Measurements from ENCODE around the gene SORL1.

SORL1 gene

DNA sequence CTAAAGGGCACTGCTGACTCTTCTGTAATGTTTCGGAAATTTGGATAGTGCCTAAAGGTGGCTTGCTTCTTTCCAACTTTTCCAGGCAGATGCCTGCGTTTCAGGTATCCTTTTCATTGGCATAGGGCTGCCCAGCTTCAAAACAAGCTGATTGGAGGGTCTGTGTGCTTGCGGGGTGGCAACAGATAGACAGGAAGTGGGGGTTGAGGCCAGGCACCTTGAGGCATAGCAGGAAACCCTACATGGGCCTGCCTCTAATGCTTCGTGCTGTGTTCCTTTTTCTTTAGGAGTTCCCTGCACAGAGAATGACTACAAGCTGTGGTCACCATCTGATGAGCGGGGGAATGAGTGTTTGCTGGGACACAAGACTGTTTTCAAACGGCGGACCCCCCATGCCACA, 92.8 kb downstream of the SORL1 start:
- no peak for DNase-seq

DNA sequence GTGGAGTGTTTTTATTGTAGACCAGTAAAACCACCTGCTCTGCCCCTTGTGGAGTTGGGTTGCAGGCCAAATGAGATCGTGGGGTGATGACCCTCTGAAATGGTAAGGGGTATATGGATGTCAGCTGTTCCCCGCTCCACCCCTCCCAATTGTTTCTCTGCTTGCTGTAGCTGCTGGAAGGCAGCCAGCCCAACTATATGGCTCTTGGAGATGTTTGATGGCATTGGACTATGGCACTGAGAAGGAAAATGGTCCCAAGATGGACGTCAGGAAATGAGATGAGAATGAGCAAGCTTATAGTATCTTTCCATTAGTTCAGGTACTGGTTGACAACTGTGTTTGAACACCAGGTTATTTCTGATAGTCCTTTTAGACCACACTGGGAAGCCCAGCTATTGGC, 95.5 kb downstream of the SORL1 start:
- no peak for DNase-seq

DNA sequence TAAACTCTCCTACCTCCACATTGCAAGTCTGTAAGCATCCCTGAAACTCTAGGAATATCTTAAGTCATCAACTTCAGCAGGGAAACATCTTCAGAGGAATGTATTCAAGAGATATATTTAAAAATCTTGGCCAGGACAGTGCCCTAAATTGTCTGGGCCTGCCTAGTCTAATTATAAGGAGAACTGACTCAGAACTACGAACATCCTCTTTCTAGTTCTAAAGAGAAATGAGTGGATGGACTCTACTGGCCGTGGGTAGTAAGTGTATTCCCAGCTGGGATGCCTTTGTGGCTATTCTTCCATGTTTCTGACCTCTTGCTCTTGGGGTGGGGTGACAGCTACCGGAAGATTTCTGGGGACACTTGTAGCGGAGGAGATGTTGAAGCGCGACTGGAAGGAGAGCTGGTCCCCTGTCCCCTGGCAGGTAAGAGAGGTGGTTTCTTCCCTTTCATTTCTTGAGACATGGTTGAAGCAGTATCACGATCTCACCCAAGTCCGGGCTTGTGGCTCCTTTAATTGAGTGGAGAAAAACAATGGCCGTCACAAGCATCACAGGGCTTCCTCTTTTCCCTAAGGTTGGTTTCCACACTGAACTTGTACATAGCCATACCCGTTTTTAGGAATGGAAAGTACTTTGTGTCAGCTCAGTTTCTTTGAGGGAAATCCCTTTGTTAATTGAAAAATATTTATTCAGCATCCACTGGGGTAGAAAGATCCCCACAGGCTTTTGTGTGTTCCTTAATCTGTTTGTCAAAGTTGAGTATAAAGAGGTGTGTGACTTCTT, 98.3 kb downstream of the SORL1 start:
- no peak for DNase-seq

DNA sequence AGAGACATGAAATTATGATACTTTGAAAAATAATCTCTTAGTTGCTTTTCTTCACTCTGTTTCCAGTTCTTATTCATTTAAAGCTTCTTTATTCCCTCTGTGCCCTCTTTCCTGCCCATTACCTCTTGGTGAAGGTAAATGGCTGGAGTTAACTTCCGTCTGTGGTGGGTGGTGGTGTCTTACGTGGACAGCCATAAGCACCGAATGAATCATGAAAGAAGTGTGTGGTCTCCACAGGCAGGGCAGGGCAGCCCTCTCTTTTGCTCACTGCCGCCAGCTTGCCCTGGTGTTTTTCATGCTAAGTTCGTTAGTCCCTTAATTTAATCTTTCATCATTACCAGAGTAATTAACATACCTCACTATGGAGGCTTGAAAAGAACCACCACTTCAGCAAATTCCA, 99.3 kb downstream of the SORL1 start:
- no peak for DNase-seq

GRCh38 chr11:121552154-121552553, 100.0 kb downstream of the SORL1 start:
- DNase-seq = no peak

DNA sequence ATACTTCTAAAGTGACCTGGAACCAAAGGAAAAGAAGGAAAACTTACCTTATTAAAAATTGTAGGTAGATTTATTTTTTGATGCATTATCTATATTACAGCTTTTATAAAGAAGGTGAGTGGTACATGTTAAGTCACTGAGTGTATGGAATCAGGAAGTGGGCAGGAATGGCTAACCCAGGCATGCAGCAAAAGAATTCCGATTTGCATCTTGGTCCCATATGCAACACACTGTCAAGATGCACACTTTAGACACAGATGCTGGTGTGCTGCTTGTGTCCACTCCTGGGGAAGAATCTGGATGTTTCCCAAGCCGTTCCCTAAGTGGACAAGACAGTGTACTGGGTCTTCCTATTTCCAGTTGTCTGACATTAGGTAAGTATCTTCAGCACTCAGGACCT, 100.5 kb downstream of the SORL1 start:
- DNase-seq = no peak

- DNase-seq = no peak
Measured at GRCh38 chr11:121553389-121553788, 101.3 kb downstream of the SORL1 start.

- DNase-seq = no peak
Measured at GRCh38 chr11:121553806-121554205, 101.7 kb downstream of the SORL1 start.

- no peak for DNase-seq
Measured at GRCh38 chr11:121554552-121554951, 102.4 kb downstream of the SORL1 start.

DNA sequence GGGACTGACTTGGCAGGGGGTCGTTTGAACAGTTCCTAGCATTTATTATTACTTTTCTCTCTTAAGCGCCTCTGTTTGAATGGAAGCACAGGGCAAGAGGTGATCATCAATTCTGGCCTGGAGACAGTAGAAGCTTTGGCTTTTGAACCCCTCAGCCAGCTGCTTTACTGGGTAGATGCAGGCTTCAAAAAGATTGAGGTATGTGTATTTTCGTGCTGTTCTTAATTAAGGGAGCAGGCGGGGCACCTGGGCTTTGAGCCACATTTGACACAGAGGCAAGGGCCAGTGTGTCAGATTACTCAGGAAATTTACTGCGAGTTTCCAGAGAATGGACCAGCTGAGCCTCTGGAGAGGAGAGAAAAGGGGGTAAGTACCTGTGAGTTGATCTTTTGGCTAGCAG, 103.0 kb downstream of the SORL1 start:
- no peak for DNase-seq

- DNase-seq = no peak
Measured at GRCh38 chr11:121556937-121557336, 104.8 kb downstream of the SORL1 start.

GRCh38 chr11:121557348-121557747, 105.2 kb downstream of the SORL1 start:
- peak; percentile 46 to 49 for DNase-seq

DNA sequence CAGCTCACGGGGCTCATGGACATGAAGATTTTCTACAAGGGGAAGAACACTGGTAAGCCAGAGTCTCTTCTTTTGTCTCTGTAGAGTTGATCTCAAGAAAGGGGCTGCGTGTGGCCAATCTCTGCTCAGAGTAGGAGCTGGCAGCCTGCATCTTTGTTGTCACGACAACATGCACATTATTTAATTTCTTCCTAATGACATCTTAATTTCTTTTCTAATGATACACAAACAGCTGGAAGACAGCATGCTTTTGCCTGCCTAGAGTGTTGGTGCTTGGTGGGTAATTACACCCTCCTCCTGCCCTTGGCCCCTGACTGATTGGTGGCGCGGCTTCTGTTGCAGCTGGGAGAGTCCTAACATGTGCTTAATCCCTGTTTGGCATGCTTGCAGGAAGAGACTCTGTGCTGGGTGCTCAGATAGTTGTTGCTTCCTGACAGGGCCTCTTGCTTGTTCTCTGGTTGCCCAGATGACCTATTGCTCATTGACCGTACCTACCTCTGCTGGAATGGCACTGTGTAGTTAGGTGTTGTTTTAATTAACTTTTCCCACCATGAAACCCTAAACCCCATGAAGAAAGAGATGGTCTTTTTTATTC, 107.6 kb downstream of the SORL1 start:
- DNase-seq = no peak

- DNase-seq = no peak
Measured at GRCh38 chr11:121560236-121560635, 108.1 kb downstream of the SORL1 start.

GRCh38 chr11:121561240-121561639, 109.1 kb downstream of the SORL1 start:
- no peak for DNase-seq

- DNase-seq = no peak
Measured at GRCh38 chr11:121561716-121562115, 109.6 kb downstream of the SORL1 start.

DNA sequence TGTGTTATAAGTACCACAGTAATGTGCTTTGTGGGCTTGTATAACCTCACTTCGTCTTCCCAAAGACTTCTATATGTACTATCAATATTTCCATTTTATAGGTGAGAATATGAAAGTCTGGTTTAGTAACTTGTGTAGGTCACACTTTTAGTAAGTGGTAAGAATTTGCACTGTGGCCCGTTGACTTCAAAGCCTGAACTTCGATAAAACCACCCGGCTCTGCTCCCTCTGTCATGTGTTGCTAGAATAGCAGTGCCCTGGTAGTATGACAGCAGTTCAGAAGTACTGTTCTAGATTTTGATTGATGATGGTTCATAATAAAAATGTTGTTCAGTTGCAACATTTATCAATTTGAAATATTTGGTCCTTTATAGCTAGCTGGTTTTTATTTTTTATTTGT, 110.9 kb downstream of the SORL1 start:
- DNase-seq = no peak

DNA sequence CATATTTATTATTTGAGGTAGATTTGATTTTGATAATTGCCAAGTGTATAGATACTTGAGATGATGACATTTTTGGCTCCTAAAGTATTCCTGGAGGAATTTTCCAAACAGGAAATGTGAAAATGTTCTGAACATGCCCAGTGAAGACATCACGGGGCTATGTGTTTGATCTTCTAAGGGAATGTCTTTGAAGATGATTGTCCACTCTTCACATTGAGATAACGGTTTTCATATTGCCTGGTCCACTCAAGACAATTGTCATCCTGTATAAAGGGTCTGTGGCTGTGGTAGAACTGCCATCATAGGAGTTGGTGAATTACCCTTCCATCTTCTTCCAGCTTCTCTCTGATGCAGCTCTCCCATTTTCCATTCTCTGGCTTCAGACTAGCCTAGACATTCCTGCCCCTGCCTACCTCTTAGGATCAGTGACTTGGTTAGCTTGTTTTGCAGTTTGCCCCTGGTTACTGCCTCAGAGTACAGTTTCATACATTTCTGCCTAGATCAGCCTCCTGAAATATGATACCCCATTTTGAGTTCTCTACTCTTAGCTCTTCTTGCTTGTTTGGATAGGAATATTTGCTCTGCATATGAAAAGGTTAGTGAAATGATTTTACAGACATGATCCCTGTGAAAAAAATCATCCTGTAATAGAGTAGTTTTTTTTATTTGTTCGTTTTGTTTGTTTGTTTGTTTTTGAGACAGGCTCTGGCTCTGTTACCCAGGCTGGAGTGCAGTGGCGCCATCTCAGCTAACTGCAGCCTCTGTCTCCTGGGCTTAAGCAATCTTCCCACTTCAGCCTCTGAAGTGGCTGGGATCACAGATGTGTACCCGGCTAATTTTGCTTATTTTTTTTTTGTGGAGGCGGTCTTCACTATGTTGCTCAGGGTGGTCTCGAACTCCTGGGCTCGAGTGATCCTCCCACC, 112.0 kb downstream of the SORL1 start:
- DNase-seq = no peak

DNA sequence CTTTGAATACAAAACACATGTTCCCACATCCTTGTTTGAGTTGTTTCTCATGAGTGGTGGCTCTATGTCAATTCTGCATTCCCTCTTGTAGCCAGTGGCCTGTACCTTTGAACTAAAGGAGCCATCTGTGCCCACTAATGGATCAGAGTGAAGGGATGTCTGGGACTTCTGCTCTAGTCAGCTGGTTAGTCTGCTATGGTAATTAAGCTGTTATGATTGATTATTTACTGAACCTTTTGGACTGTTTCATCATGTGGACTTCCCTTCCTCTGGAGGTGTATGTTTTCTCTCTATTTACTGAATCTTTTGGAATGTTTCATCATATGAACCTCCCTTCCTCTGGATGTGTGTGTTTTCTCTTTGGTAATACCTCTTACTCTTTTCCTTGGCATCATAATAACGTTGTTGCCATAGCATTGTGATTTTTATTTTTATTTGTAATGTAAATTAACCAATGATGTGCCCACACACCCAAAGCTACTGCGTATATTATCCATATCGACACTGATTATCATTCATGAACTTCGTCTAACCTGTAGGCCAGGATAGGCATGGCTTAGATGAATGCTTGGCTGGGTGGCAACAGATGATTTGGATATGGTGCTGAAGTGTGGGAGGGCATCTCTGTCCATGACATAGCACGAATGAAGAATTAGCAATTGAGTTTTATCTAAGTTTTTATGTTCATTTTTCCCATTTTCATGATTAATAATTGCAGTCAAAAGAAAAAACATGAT, 113.0 kb downstream of the SORL1 start:
- DNase-seq = no peak

DNA sequence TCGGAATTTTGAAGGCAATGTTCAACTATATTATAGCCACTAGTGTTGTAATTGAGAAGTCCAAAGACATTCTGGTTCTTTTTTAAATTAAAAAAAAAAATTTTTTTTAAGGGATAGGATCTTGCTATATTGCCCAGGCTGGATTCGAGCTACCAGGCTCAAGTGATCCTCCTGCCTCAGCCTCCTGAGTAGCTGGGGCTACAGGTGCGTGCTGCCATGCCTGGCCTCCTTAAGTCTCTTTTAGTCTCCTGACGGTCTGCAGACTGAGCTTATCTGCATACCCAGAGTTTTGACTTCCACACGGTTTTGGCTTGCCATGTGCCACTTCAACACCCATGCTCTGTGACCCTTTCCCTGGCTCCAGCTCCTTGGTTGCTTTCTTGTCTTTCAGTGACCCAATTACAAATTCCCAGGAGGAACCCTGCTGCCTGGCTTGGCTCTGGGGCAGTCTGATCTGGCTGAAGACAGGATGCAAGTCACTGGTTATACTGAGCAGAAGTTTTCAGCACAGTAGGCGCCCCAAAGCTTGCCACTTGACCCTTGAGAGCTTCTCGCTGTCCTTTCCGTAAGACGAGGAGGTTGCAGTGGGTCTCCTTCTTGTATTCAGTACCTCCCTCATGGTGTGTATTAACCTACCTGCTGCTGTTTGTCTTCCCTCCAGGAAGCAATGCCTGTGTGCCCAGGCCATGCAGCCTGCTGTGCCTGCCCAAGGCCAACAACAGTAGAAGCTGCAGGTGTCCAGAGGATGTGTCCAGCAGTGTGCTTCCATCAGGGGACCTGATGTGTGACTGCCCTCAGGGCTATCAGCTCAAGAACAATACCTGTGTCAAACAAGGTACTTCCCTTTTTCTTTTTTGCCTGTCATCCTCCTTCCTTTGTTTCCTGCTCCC, 114.4 kb downstream of the SORL1 start:
- DNase-seq = no peak

DNA sequence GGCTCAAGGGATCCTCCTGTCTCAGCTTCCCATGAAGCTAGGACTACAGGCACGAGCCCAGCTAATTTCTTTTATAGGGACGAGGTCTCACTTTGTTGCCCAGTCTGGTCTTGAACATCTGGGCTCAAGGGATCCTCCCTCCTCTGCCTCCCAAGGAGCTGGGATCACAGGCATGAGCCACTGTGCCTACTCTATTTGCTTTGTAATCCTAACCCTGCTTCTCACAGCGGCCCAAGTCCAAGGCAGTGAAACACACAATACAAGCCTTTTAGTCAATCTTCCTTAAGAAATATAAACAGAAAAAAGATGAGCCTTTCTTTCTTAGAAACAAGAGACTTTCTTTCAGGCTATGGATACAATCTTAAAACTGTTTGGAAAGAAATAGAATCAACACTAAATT, 115.9 kb downstream of the SORL1 start:
- no peak for DNase-seq

Measured in AML-193 (cell line).